ENCODE results near the gene CARMIL1. TPM values are rescaled to one million over a fixed set of nuclear protein-coding genes. Genes with fewer than 3 reads are reported as not detected.
"Not testable (repeated sequence)": the region's sequence is repeated elsewhere in the genome, so short reads cannot be mapped to it uniquely, and the experiment has no call there.

CARMIL1 gene
- polyA plus RNA-seq, 3 donors, result 87.4 to 143 (median 115) TPM

DNA sequence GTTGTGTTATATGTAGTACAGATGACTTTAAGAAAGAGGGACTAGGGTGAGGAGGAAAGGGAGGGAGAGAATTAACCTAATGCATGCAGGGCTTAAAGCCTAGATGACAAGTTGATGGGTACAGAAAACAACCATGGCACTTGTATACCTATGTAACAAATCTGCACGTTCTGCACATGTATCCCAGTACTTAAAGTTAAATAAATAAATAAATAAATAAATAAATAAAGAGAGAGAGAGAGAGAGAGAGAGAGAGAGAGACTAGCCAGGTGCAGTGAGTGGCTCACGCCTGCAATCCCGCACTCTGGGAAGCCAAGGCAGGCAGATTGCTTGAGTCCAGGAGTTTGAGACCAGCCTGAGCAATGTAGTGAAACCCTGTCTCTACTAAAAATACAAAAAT, 11.5 kb upstream of the CARMIL1 start:
- DNase-seq, result no peak

DNA sequence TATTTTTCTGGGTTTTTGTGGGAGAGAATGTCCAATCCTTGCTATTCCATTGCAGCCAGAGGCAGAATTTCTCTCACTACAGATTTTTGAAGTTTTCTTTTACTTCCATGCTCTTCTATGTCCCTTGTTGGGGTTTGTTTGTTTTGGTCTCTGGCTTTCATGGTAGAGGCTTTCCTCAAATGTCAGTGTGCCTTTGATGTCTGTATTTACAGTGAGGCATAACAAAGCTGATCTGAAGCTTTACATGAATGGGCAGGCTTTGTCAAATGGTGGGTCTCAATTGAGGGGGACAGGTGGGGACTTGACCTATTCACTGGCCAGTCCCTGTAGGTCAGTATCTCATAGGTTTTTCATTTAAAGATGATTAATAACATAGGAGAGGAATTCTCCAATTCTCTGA, 8.6 kb upstream of the CARMIL1 start:
- no peak for DNase-seq

DNA sequence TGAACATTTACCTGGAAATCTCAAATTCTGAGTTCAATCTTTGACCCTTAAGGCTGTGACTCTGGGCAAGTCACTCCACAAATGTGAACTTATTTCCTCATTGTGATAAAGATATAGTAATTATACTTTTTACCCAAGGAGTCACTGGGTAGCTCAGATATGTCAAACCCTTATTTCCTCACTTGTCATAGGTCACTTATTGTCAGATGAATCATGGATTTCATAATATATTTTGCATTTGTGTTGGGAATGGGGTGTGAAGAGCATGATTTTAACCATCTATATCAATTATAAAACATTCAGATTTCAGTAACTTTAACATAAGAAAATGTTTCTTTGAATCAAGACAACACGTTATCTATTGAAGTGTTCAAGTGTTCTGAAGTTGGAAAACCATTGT, 3.7 kb upstream of the CARMIL1 start:
- DNase-seq, result no peak

DNA sequence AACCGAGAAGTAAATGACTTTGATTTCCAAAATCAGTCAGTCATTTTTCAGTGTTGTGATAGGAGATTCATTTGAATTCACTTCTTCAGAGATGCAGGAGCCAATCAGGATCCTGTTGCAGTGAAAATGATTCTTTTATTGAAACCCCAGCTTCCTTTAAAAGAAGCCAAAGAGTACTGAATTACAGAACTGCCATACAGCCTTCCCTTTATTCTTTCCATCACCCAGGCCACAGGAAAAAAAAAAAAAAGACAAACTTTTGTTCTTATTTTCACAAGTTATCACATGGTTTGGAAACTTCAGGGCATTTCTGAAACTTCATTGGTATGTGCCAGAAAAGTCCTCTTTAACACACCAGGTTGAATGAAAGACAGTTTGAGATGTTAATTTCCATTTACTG, 1.8 kb upstream of the CARMIL1 start:
- no peak for DNase-seq

DNA sequence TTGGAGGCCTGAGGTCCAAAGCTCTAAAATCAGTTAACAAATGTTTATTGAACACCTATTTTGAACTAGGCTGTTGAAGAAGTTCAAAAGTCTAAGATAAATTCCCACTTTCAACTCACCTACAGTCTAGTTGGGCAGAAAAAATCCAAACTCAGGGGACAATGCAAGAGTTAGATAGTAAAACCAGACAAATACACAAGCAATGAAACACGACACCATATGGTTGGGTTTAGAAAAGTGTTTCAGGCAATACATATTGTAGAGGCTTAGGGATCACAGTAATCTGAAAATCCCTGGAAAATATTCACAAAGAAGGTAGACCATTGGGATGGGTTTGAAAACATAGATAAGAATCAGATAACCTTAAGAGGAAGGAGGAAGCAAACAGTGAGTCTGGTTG, 1.3 kb upstream of the CARMIL1 start:
- DNase-seq, result no peak

DNA sequence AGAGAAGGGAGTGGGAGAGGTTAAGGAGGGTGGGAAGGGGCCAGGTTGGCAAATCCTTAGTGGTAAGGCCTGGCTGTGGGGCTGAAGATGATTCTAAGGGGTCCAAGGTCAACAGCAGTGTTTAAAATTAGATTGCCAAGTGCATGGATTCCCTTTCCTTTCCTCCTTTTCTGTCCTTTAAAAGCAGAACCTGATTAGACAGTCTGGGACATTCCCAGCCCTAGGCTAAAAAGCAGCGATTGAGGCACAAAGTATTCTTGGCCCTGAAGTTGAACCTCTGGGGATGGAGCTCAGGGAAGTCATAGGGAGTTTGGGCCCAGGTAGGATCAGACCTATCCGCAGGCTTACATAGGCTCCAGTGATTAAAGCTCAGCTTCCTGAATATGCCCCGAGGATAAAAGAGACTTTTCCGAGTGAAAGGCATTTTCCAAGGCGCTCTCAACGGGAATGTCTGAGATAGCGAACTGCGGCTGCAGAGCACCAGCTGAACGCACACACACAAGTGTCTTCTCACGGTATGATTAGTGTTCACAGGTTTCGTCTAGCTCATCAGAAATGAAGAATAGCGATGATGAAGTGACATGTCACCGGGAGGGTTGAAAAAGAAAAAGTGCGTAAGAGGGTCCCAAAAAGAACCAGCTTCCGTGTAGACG, 787 bp upstream of the CARMIL1 start:
- DNase-seq, result no peak

DNA sequence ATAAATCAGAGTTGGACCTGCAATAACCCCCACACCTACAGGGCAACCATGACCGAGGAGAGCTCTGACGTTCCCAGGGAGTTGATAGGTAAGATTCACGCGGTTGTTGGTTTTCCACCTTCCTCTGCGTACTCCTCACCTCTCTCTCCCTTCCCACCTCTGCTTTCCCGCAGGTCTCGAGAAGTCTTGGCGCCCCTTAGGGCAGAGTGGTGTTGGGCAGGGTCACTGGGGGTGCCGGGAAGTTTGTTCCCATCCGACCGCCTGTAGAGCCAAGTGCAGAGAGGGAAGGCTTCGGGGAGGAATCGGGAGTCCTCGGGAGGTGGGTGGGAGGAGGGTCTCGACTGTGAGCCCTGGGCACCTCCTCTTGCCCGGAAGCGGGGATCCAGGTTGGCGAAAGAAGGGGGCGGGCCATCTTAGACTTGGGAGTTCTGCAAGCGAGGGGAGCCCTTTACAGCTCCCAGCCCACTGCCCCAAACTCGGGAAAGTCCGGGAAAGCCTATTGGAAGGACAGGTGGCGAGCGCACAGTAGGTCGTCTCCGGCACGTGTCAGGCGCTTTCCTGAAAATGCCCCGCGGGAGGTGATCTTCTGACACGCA, 672 bp downstream of the CARMIL1 start:
- DNase-seq, result peak; percentile 38

DNA sequence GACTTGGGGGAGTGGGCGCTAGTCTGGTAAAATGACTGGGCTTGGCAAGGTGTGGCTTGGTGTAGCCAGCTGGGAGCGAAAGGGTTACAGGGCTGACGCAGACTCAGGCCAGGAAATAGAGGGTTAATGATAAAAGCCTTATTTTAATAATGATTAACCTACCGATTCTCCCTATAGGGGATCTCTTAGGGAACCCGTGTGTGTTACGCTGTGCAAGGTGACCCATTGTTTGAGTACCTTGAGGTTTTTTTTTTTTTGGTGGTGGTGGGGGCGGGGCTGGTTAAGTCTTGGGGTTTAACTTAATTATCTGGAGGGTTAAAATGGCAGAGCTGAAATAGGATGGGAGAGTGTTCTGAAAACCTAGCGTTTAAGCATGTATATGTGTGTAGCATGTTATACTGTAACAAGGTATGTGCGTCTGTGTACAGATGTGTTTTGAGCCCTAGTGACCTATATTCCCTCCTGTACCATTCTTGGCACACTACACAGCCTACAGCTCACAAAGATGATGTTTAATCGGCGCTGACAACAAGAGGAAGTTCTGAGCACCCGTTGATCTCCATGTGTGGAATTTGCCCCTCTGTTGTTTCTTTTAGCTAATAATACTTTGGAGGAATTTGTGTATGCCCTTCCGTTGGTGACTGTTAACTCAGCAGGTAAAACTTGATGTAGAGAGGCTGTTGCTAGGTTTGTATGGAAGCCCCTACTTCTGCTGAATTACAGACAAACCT, 1.3 kb downstream of the CARMIL1 start:
- peak; percentile 36 for DNase-seq

DNA sequence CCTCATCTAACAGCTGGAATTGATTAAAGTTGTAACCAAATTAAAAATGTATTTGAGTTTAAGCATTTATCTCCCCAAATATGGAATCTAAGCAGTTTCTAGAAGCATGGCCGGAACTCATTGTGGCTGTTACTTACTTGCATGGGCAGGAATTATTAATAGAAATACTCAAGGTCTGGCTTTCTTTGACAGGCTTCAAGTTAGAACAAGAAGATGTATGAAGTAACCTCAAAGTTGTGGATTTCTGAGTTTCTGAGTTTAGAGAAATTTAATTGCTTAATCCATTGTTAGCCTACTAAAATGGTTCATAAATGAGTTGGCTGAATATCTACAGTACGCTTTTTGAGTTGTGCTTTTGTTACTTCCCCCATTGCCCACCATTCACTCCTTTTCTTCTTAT, 7.7 kb downstream of the CARMIL1 start:
- no peak for DNase-seq

DNA sequence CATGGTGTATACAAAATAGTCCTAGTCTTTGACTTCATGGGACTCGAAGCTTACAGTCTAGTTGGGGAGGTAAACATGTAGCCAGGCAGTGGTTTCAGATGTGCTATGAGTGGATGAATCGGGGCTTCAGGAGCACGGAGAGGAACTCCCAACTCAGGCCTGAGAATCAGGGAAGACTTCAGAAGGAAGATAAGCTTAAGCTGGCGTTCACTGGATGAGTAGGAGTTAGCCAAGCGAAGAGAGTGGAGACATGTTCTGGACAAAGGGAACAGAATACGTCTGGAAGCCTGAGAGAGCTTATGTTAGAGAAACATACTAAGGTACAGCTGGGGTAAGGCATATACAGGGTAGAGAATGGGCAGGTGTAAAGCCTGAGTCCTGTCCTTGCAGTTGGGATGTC, 8.8 kb downstream of the CARMIL1 start:
- DNase-seq, result no peak

DNA sequence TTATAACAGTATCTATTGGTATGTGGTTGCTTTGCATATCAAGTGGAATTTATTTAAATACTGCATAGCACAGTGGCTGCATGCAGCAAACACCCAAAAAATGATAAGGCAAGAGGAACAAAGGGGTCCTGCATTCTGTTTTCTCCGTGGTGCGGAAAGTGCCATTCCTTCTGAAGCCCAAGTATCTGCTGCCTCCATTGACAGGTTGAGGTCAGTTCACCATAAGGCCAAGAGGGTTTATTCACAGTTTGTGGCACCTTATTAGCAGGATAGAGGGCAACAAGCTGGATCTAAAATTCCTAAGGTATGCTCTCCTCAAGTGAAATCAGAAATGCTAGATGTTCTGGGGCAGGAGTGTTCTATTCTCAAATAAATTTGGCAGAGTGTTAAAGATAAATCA, 9.3 kb downstream of the CARMIL1 start:
- no peak for DNase-seq

DNA sequence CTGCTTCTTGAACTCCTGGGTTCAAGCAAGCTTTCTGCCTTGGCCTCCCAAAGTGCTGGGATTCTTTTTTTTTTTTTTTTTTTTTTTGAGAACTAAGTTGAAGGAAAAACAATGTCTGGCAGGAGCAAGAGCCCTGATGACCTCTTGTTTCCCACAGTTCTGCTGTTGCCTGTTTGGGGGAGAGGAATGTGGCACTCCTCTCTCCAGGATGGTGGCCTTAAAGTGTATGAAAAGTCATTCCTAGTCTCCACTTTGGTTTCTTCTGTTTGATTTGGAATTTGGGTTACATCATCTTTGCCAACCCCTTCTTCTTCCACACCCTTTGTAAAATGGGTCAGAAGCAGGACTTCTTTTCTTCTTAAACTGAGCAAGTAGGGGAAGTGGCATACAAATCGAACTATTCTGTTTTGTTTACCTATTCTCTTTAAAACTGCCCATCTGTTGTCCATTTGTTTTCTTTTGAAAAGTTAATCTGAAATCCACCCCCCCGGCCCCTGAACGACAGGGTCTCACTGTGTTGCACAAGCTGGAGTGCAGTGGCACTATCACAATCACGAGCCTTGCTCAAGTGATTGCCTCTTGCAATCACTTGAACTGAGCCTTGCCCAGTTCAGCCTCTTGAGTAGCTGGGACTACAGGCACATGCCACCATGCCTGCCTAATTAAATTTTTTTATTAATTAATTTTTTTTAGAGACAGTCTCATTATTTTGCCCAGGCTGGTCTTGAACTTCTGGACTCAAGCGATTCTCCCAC, 11.3 kb downstream of the CARMIL1 start:
- DNase-seq, result no peak

DNA sequence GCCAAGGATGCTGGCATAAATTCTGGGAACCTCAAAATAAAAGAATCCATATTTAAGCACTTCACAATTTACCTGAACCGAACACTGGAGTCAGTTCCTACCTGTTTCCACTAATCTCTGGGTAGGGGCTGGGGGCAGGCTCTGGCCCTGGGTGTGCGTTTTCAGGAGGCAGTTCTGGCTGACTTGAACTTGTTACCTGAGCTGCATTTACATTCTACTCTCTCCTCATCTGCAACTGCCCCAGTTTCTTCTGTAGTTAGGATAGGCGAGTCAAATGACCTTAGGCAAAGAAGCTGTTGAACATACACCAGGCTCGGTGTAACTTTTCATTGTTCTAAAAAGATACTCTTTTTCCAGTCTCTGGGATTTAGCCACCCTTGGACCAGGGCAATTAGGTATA, 13.2 kb downstream of the CARMIL1 start:
- DNase-seq, result no peak

DNA sequence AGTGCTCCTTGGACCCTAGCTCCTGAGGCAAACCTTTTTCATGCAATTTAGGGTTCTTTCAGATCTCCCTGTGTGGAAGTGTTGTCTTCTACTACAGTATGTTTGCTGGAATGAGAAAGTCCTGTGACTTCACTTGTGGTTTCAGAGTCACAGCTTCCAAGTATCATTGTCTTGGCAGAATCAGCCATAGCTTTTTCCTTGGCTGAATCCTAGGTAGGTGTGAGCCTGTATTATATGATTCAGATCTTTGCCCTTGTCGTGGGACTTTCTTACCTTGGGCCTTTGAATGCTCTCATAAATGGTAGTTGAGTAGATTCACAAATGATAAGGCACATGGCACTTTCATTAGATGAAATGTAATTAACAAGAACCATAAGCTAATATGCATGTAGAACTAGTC, 16.5 kb downstream of the CARMIL1 start:
- DNase-seq, result no peak

DNA sequence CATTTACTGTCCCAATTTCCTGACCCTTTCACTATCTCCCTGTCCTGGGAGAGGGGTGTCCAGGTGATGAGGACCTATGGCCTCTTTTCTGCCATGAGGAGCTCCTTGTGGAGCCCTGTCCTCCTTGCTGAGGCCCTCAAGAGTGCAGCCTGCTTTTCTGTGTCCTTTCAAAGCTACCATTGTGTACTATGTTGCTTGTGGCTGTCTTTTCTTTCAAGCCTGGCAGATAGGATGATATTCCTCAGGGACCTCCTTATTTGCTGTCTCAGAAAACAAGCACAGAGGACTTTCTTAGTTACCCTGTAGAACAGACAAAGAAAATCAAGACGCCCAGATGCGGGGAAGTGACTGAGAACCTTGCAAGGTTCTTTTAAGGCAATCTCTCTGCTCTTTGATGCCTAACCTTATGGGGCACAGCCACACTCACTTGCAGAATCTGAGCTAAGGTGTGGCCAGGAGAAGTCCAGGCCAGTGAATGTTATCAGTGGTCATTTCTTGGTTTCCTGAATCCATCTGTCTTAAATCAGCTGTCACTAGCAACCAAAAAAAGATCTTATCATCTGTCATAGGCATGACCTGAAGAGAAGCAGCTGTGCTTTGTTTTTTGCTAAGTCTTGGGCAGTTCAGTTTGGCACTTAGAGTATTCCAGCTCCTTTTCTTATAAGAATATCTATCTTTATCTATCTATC, 17.2 kb downstream of the CARMIL1 start:
- DNase-seq, result no peak

DNA sequence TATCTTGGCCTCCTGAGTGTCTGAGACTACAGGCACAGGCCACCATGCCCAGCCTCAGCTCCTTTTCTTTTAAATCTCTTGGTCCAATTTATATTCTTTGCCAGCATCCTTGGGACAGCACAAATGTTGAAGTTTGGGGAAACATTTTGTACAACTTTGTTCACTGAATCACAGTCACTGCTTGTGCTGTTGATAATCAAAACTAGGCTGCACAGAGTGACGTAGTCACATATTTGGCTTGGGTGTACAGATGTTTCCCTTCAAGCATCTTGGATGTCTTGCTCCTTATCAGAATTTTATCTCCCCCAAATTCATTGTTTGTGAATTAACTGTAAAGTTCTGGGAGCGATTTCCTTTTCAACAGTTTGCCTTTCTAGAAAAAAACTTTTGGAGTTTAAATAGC, 17.9 kb downstream of the CARMIL1 start:
- peak; percentile 36 for DNase-seq

DNA sequence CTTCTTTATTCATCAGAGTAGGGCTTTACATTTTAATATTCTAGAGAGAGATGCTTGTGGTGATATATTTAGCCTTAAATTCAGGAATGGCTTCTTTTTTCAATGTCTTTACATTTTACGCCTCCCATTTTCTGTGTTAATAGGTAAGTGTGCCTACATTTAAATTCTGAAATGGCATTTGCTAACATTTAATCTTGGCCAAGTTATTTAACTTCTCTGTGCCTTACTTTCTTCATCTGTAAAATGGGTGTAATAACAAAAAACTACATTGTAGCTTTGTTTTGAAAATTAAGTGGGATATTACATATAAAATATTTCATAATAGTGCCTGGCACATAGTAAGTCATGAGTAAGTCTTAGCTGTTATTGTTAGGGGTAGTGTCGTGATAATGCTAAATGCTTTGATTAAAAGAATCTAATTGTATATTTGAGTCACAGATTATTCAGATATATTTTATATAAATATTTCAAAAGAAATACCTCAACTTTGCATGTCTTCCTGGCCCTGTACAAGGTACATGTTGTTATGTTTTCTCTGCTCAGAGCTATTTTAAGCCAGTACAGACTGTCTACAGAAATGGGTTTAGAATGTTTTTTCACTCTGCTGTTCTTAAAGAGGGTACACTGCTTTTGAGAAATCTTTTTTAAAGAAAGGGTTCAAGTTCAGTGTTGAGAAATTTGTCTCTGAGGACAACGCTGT, 18.8 kb downstream of the CARMIL1 start:
- no peak for DNase-seq

DNA sequence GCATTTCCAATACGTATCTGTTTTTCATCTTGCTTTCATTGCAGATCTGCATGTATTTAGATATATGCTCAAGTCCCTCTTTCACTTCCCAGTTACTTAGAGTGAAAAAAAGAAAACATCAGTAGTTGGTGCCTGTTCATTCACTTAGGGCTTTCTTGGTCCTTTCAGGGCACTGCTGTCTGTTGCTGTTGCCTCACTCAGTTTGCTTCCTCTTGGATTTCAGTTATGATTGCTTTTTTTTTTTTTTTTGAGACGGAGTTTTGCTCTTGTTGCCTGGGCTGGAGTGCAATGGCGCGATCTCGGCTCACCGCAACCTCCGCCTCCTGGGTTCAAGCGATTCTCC, 19.3 kb downstream of the CARMIL1 start:
- not testable (repeated sequence) for DNase-seq

DNA sequence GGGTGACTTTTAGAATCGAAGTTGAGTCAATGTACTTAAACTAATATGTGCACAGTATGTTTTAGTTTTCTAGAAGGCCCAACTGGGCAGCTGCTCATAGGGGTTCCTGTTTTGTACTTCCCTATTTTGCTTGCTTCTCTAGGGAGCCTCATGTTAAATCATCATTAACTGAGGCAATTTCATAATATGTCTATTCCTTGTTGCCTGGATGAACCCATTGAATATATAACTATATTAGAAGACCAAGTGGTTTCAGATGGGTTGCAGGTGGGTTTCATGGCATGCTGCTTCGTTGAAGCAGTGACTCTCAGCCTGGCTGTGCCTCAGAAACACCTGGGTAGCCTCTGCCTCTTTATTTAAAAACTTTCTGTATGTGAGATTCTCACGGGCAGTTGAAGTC, 22.2 kb downstream of the CARMIL1 start:
- no peak for DNase-seq

DNA sequence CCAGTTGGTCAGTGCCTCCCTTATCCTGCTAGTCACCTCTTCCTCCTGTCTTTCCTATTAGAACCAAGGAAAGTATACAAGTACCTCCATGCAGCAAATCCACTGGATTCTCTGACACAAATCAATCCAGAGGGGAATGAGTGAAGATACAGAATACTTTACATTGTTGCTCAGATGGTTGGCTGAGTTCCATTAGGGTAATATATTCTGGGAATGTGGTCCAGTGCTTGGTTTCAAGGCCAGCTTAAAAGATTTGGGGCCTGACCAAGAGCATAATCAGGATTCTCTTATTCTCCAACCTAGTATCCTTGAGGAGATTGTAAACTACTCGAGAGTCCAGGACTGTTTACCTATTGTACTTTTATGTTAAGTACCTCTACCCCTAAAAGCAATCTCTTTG, 23.0 kb downstream of the CARMIL1 start:
- no peak for DNase-seq

DNA sequence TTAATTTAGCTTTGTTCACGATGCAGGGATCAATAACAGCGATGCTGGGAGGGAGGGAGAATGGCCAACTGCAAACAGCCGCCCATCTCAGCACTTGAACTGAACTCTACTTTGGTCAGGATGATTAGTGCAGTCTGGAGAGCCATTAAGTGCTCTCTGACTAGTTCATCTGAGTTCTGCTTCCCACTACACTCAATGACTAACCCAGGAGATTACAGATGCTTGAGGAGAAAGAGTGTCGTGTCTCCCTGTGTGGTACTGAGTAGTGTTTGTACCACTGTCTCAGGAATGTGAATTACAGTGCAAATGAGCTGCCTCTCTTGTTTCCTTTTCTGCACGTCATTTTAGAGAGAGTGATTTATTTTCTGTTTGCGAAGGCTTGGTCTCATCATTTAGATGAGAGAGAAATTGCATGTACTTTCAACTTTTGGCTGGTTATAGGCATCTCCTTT, 23.5 kb downstream of the CARMIL1 start:
- no peak for DNase-seq

DNA sequence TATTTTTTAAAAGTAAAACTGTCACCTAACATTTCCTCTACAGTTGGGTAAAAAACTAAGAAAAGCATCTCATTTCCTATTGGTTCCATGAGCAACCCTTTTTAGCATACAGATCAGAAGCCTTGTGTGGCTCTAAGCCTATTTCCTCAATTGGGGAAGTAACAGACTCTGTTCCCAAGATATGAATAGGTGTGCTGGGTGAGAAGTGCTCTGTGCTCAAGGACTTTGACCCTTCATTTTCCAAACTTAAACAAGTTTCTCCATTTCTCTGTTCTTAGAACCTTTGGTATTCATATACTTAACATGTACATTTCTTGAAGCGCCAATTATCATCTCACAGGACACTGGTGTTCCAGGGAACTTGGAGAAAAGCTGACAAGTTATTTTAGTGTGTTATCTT, 24.1 kb downstream of the CARMIL1 start:
- no peak for DNase-seq
